GM19463 (cell line): Measurements from ENCODE around the gene OR5T1.

Experiments
- ATAC-seq: cut with Tn5 transposase; IDR thresholded peaks from one replicate; pipeline ENCODE4 v1.9.1; 2021; ENCODE audit warnings: mild to moderate bottlenecking, moderate library complexity; ENCODE audit not compliant: unreplicated experiment

OR5T1 gene

GRCh38 chr11:56273854-56274253, at the start of gene OR5T1:
Gene OR5T1, plus strand, starts transcription at chr11:56274154. Its CDS starts 1,485 bp downstream, at chr11:56275639.
- ATAC-seq = no peak

GRCh38 chr11:56234155-56234554, 39.8 kb upstream of the OR5T1 start, which contains the start of gene OR5T2:
Gene OR5T2, minus strand, starts transcription at chr11:56234255. Its CDS starts 1,193 bp downstream, at chr11:56233062.
- ATAC-seq = no peak

DNA sequence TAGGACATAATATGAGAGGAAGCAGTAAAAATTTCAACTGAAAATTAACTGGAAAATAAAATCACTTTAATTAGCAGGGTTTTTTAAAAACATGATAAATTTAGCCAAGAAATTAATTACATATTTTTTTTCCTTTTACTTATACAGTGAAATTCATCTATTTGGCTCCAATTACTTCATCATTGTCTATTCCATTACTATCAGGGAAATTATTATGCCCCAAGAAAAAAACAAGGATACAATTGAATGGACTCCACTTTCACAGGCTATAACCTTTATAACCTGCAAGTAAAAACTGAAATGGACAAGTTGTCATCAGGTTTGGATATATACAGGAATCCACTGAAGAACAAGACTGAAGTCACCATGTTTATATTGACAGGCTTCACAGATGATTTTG, 22.0 kb upstream of the OR5T1 start, which contains the start of gene OR5T3:
Gene OR5T3, plus strand, starts transcription at position 301 of the 400 bp plus-strand sequence. Its CDS starts 0 bp downstream, at position 301.
- no peak for ATAC-seq

GRCh38 chr11:56271092-56271491, 2.9 kb upstream of the OR5T1 start:
- ATAC-seq = no peak

DNA sequence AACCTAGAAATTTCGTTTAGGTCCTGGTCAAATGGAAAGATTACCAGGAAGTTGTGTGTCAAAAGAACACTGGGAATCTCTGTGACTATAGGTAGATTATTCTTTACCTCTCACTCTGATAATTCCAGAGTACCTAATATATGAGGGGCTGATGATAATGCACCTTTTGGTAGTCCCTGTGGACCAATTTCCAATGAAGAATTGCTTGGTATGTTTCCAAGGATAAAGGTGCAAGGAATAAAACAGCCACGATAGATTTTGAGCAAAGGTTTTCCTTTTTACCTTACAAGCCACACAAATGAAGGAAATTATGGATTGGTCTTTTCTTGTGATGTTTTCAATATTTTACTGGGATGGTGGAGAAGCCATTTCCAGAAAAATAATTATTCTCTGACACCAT, 18.2 kb downstream of the OR5T1 start, which contains the start of gene OR8H1:
Gene OR8H1, minus strand, starts transcription at position 101 of the 400 bp plus-strand sequence. CDS start 1,192 bp downstream, outside the sequence.
- no peak for ATAC-seq

DNA sequence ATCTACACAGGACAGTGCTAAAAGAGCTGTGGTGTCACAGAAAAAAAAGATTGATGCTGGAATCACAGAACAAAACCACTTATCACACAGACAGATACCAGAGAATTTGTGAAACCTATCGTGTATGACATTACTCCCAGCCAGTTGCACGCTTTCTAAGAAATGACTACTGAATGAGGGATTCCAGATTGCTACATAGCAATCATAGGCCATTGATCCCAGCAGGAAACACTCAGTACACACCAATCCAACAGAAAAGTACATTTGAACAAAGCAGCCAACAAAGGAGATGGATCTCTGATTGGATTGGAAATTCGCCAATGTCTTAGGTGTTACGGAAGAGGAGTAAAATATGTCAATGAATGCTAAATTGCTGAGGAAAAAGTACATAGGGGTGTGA, 22.9 kb downstream of the OR5T1 start:
- ATAC-seq = no peak

DNA sequence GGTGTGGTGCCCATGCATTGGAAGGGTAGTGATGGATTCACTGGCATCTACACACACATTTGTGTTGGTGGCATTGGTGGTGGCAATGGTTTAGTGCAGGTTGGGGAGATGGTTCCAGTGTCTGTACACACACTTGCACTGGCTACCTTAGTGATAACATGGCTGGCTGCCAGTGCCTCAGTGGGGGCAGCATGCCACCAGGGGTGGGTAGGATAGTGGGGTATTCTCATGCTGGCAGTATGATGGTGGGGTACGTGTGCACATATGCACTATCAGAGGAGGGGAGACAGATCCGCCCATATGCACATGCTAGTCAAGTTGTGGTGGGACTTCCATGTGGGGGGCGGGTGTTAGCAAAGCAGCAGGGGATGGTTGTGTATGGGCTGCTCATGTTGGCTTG, 33.9 kb downstream of the OR5T1 start:
- ATAC-seq = no peak

DNA sequence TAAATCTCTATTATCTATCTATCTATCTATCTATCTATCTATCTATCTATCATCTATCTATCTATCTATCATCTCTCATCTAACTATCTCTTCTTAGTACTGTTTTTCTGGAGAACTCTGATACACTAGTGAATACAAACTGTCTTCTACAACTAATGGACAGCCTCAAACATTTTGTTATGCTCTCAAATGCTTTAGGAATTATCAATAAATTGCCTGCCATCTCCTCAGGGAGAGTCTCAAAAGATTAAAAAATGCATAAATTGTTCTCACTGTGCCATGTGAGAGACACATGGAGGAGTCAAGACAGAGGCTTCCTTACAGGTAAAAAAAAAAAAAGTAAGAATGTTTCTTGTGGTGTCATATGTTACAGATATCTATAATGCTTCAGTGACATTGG, 40.9 kb downstream of the OR5T1 start, which contains the start of gene OR8K3:
Gene OR8K3, plus strand, starts transcription at position 301 of the 400 bp plus-strand sequence. CDS start 3,163 bp downstream, outside the sequence.
- ATAC-seq = no peak
